Calu3 (cell line): ENCODE data around the gene BAD. TPM values are rescaled to one million over a fixed set of nuclear protein-coding genes. Genes with fewer than 3 reads are reported as not detected.

Experiments
- BruUV-seq: library from RNA; stranded (reverse); fragments of 400-500 nt; replicated peaks from 2 replicates; lab custom pipeline; 2021; lab: Mats Ljungman, UMichigan
- CTCF ChIA-PET: fragments of 300-600 bp; sonication (Branson Sonifier 250); formaldehyde crosslinking; loops from one replicate; lab custom pipeline; 2022; ENCODE audit warnings: antibody characterized with exemption; lab: Charles Lee
- DNase-seq: peaks from one replicate; pipeline ENCODE4 v3.0.0; 2022
- H3K27ac Mint-ChIP-seq: one replicate; pipeline ENCODE4 v1.8.0; 2022; ENCODE audit warnings: mixed read lengths; ENCODE audit not compliant: unreplicated experiment
- H3K27me3 Mint-ChIP-seq: one replicate; pipeline ENCODE4 v1.8.0; 2022; ENCODE audit warnings: mixed read lengths; ENCODE audit not compliant: unreplicated experiment
- H3K36me3 Mint-ChIP-seq: one replicate; pipeline ENCODE4 v1.8.0; 2022; ENCODE audit warnings: mild to moderate bottlenecking, moderate library complexity, mixed read lengths; ENCODE audit not compliant: insufficient read depth, unreplicated experiment
- H3K4me1 Mint-ChIP-seq: one replicate; pipeline ENCODE4 v1.8.0; 2022; ENCODE audit warnings: mild to moderate bottlenecking, low read depth, mixed read lengths; ENCODE audit not compliant: unreplicated experiment
- H3K4me3 Mint-ChIP-seq: one replicate; pipeline ENCODE4 v1.8.0; 2022; ENCODE audit warnings: mild to moderate bottlenecking, low read depth, moderate library complexity, mixed read lengths; ENCODE audit not compliant: unreplicated experiment
- H3K9me3 Mint-ChIP-seq: one replicate; pipeline ENCODE4 v1.8.0; 2022; ENCODE audit warnings: low read depth, mixed read lengths; ENCODE audit not compliant: unreplicated experiment
- intact Hi-C: fragments of 100-400 bp; cut with micrococcal nuclease; formaldehyde crosslinking; loops from one replicate; pipeline ENCODE4 v1.10.0; 2022; ENCODE audit not compliant: unreplicated experiment
- total RNA-seq: library from RNA; stranded (reverse); gene quantifications from 2 replicates; pipeline ENCODE4 v1.2.3, GENCODE V29; 2022
- TF ChIP-seq, protein P1 (sequence below): fragments of 200-600 bp; IDR thresholded peaks from one replicate; pipeline ENCODE4 v1.8.0; 2022; ENCODE audit warnings: antibody characterized with exemption; ENCODE audit not compliant: unreplicated experiment

BAD gene
- total RNA-seq, 1 experiment from 2014 or later, result 30.2 TPM

DNA sequence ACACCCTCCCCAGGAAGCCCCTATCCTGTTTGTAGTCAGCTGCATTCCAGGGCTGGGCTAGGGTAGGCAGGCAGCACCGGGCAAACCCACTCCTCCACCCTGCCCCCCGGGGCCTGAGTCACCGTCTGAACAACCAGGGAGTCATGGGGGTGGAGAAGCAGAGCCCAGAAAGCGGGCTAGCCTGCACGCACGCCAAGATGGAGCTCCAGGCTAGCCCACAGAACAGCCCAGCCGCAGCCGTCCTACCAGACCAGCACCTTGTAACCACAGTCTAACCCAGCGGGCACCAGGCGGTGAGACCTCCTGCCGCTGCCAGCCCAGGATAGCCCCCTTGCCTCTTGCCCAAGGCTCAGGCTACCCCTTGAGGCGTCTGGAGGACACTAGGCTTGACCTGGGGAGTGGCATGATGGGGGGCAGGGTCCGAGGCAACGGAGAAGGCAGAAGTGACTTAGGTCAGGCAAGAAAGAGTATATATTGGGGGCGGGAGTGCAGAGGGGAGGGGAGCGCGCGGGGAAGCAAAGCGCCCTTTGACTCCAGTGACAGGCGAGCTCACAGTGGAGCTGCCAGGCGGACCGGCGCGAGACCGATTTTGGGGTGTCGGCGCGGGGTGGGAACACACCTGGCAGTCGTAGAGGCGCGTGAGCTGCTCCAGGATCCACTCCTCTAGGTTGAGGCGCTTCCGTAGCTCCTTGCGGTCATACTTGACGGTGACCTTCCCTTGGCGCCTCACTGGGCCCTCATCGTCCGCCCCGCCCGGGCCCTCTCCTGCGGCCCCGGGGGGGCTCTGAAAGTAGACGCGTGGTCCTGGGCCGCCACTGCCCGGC lies 38.5 kb downstream of the BAD start:
- intact Hi-C loops, result loop anchor here (10.0 kb wide), 1 partner anchor 59 kb away; the partner anchor contains the start of genes CATSPERZ and ESRRA
- CTCF ChIA-PET, result interaction anchor here (0.7 to 1.9 kb wide), 5 partner anchors 9 to 71 kb away, joined by 3 to 11 read pairs (median 4); partner anchors contain the start of gene TRMT112

DNA sequence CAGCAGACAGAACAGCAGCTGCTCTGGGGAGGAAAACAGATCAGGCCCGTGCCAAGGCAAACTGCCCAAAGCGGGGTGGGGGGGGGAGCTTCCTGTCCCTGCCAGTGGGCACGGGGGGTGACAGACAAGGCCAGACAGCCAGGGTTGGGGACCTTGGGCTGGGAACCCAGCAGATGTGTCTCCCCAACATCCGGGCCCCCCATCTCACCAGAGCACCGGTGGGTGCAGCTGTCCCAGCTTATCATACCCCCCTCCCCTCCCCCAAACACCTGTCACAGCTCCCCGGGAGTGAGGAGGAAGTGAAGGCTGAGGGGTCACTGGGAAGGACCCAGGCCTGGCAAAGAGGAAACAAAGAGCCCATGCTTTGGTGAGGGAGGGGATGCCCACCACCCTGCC lies 39.1 kb downstream of the BAD start:
- H3K9me3 Mint-ChIP-seq, result no peaks in the 10 kb centered on the region
- CTCF ChIA-PET, result interaction anchor here (0.5 to 1.9 kb wide), 7 partner anchors 19 to 559 kb away, joined by 3 to 11 read pairs (median 4); partner anchors contain the start of gene TRMT112
- peak overlapping the region; percentile 96 for H3K4me3 Mint-ChIP-seq
- H3K27me3 Mint-ChIP-seq, result no peaks in the 10 kb centered on the region
- H3K4me1 Mint-ChIP-seq, result peaks cover 30% of the 10 kb centered on the region
- peaks cover 95% of the 10 kb centered on the region for H3K36me3 Mint-ChIP-seq
- peak; percentile 66 for DNase-seq
- TF ChIP-seq, protein P1, sequence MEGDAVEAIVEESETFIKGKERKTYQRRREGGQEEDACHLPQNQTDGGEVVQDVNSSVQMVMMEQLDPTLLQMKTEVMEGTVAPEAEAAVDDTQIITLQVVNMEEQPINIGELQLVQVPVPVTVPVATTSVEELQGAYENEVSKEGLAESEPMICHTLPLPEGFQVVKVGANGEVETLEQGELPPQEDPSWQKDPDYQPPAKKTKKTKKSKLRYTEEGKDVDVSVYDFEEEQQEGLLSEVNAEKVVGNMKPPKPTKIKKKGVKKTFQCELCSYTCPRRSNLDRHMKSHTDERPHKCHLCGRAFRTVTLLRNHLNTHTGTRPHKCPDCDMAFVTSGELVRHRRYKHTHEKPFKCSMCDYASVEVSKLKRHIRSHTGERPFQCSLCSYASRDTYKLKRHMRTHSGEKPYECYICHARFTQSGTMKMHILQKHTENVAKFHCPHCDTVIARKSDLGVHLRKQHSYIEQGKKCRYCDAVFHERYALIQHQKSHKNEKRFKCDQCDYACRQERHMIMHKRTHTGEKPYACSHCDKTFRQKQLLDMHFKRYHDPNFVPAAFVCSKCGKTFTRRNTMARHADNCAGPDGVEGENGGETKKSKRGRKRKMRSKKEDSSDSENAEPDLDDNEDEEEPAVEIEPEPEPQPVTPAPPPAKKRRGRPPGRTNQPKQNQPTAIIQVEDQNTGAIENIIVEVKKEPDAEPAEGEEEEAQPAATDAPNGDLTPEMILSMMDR, result no peak
- H3K27ac Mint-ChIP-seq, result peak overlapping the region; percentile 82
- no TSS peak for BruUV-seq
- intact Hi-C loops, result loop anchor here (10.0 kb wide), 1 partner anchor 59 kb away; the partner anchor contains the start of genes CATSPERZ and ESRRA

More for the DNA sequence above, 38.5 kb downstream of the BAD start:
- Mint-ChIP-seq H3K36me3 (peaks cover 95% of the 10 kb centered on the region), H3K9me3 (no peaks in the 10 kb centered on the region), H3K4me3 (peak overlapping the region; percentile 96), H3K4me1 (peaks cover 28% of the 10 kb centered on the region), H3K27ac (peak overlapping the region; percentile 82), H3K27me3 (no peaks in the 10 kb centered on the region)
- TF ChIP-seq, protein P1, result no peak
- BruUV-seq, result TSS peak; percentile 47
- peak; percentile 95 for DNase-seq

DNA sequence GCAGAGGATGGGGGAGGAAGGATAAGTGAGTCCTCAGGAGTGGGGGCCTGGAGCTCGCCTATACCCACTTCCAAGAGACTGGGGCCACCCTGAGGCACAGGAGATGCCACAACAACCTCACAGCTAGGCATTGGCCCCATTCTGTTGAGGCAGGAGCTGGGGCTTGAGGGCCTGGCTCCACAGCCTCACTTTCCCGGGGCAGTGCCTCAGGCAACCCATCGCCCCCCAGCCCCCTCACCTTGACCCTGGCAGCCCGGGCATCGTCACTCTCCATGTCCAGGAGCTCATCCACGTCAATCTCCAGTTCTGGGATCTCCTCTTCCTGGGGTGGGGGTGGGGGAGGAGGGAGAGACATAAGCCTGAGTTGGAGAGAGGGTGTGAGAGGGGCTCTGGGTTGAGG lies 39.5 kb downstream of the BAD start:
- Mint-ChIP-seq H3K27ac (peak overlapping the region; percentile 82), H3K9me3 (no peaks in the 10 kb centered on the region), H3K4me1 (peaks cover 34% of the 10 kb centered on the region), H3K4me3 (peak overlapping the region; percentile 96), H3K27me3 (no peaks in the 10 kb centered on the region), H3K36me3 (peaks cover 97% of the 10 kb centered on the region)
- no peak for DNase-seq
- BruUV-seq, result no TSS peak
- intact Hi-C loops, result loop anchor here (10.0 kb wide), 1 partner anchor 60 kb away; the partner anchor contains the start of genes CATSPERZ and ESRRA
- CTCF ChIA-PET, result interaction anchor here (0.5 to 1.9 kb wide), 7 partner anchors 12 to 558 kb away, joined by 3 to 11 read pairs (median 4); no protein-coding TSS in a partner anchor
- TF ChIP-seq, protein P1, result no peak

GRCh38 chr11:64244107-64244506 lies 40.4 kb downstream of the BAD start:
- Mint-ChIP-seq H3K27ac (peak overlapping the region; percentile 83), H3K9me3 (no peaks in the 10 kb centered on the region), H3K4me3 (peak overlapping the region; percentile 96), H3K36me3 (peaks cover 98% of the 10 kb centered on the region), H3K27me3 (no peaks in the 10 kb centered on the region), H3K4me1 (peaks cover 38% of the 10 kb centered on the region)
- CTCF ChIA-PET, result interaction anchor here (0.5 kb wide), 1 partner anchor 69 kb away, joined by 3 read pairs; no protein-coding TSS in a partner anchor
- BruUV-seq, result no TSS peak
- TF ChIP-seq, protein P1, result no peak
- intact Hi-C loops, result loop anchor here (10.0 kb wide), 1 partner anchor 61 kb away; the partner anchor contains the start of genes CATSPERZ and ESRRA
- no peak for DNase-seq
